HL-60/S4 treated with phorbol 12-myristate 13-acetate at 8.2 ng/mL for 4 days and 3 days (cell line): ENCODE results near the gene LARGE2.

Experiments used
- in situ Hi-C: fragments of 300-500 bp; cut with MboI; formaldehyde crosslinking; loops from 2 replicates; pipeline ENCODE4 v1.15.0; 2022; ENCODE audit warnings: low sequenced_read_pairs

The LARGE2 gene

GRCh38 chr11:45913942-45914635 lies 8.4 kb upstream of the LARGE2 start:
- in situ Hi-C loops = no loop called here

GRCh38 chr11:45915446-45915845 lies 7.0 kb upstream of the LARGE2 start:
- in situ Hi-C loops = no loop called here

GRCh38 chr11:45917286-45917622 lies 5.2 kb upstream of the LARGE2 start:
- in situ Hi-C loops = no loop called here

DNA sequence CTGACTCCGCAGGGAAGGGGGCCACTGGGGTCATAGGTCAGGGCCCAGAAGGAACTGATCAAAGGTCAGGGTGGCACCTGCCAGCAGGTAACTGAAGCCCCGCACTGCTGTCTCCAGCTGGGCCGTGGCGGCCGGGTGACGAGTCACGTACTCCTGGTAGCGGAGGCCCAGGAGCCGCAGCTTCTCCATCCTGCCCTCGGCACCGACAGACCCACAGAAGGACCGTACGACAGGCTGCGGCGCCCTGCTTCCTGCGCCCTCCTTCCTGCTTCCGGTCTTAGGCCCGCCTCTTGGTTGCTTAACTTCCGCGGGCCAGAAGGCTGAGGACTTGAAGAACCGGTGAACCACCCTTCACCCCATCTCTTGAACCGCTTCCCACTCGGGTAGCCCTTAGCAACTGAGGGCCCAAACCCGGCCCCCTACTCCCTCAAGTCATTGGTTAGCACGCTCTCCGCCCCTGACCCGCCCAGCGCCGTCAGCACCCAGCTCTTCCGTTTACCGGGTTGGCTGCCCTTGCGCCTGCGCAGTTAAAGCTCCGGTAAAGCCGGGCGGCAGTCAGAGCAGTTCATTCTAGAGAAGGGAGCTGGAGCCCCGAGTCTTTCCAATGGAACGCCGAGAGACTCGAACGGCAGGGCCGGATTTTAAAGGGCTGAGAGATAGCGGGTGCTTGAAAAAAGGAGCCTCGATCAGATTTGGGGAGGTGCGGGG lies 4.7 kb upstream of the LARGE2 start, which contains the start of gene PEX16:
Gene PEX16, minus strand, starts transcription at position 255 of the 708 bp plus-strand sequence. Its CDS starts 66 bp downstream, at position 189.
- in situ Hi-C loops = no loop called here

DNA sequence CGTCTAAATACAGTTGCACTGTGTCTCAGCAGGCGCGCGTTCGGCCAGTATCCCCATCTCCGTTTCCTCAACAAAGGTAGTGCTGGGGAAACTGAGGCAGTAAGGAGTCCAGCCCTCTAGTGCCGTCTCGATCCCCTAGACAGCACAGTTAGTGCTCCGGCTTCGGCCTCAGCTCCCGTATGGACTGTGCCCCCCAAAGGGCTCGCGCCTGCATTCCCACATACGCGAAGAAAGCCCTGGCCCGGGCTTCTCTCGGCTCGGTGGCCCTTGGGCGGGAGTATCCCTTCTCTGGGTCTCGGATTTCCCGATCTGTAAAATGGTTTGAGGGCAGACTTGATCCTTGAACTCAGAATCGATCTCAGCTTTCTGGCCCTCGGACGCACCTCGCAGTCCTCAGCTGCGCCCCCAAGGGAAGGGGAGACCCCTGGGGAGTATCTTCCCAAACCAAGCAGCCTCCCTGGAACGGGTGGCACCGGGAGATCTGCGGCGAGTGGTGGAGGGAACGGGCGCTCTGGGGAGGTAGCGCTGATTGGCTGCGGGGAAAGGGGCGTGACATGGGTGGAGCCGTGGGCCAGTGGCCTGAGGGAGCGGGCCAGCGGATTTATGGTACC lies 4.0 kb upstream of the LARGE2 start:
- in situ Hi-C loops = no loop called here

DNA sequence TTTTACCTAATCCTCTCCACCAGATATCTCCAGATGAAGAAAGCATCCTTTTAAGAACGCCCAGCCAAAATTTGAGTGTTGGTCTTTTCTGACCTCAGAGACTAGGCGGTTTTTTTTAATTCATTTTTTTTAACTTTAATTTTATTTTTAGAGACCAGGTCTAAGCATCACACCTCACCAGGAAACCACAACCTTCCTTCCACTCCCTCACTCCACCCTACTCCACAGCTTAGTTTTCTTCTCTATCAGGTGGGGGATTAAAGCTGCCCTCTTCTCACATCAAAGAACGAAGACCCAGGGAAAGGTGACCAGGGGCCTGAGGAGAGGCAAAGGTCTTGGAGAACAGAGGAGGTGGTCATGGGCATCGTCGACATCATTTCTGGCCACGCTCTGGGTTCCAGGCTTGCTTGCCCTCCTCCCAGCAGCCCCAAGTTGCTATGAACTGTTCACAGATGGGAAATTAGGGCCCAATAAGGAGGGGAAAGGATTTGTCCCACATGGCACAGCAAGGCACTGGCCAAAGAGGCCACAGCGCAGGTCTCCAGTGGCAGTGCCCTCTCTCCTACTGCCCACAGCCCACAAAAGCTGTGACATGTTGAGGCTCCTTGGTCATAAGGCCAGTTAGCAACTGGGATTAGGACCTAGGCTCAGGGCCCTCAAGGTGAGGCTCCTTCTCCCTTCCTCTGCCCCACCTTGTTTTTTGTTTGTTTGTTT lies 3.3 kb upstream of the LARGE2 start:
- in situ Hi-C loops = no loop called here

DNA sequence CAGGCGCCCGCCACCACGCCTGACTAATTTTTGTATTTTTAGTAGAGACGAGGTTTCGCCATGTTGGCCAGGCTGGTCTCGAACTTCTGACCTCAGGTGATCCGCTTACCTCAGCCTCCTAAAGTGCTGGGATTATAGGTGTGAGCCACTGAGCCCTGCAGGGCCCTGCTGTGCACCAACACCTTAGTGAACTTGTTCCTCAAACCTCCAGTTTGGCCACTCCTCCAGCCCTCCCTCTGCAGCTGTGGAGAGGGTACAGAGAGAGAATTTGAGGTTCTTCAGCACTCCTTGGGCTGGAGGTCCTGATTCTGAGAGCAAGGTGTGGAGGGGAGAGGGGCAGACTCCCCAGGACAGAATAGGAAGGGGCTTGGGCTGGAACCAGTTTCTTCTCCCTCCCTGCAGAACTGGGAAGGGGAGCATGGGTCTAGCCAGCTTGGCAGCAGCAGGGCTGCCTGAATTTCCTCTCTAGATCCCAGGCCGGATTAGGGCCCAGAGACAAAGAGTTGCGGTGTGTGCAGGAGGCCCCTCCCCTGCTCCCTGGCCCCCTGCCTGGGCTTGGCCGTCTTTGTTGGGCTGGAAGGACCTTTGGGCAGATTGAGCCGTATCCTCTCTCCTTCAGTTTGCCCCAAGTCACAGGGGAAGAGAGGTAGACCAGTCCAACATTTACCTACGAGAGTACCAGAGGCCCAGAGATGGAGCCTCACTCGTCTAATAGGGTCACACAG lies 2.5 kb upstream of the LARGE2 start:
- in situ Hi-C loops = no loop called here

- in situ Hi-C loops = no loop called here
These were observed 1.7 kb upstream of the LARGE2 start for GRCh38 chr11:45920531-45921477.

DNA sequence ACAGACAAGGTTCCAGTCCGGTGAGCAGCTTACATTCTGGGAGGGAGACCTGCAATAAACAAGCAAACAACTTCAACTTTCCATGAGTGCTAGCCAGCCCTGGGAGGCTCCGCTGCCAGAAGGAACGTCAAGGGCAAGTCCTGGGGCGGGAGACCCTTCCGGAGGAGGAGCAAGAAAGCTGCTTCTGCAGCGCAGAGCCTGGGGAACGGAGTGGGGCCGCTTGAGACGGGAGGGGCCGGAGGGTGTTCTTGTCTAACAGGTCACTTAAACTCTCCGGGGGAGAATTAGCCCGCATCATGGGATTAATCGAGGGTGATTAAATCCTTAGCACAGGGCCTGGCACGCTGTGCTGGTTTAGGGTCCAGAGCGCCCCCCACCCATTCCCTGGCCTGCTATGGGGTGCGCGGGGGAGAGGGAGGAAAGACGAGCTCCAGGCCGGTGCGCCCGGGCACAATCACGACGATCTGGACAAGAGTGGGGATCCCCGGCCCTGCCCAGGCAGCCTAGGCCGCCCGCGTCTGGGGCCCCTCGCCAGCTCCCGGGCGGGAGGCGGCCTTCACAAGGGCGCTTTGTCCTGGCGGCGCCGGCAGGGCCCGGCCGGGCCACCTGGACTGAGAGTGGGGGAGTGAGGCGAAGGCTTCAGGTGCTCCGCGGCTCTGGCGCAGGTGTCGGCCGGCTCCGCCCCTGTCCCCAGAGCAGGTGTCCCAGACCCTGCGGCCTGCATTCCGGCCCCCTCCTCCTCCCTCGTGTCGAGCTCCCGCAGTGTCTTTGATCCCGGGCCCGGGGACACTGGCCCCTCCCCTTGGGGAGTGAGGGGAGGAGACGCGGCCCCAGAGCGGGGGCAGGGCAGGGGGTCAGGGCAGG lies 663 bp upstream of the LARGE2 start:
- in situ Hi-C loops = no loop called here

DNA sequence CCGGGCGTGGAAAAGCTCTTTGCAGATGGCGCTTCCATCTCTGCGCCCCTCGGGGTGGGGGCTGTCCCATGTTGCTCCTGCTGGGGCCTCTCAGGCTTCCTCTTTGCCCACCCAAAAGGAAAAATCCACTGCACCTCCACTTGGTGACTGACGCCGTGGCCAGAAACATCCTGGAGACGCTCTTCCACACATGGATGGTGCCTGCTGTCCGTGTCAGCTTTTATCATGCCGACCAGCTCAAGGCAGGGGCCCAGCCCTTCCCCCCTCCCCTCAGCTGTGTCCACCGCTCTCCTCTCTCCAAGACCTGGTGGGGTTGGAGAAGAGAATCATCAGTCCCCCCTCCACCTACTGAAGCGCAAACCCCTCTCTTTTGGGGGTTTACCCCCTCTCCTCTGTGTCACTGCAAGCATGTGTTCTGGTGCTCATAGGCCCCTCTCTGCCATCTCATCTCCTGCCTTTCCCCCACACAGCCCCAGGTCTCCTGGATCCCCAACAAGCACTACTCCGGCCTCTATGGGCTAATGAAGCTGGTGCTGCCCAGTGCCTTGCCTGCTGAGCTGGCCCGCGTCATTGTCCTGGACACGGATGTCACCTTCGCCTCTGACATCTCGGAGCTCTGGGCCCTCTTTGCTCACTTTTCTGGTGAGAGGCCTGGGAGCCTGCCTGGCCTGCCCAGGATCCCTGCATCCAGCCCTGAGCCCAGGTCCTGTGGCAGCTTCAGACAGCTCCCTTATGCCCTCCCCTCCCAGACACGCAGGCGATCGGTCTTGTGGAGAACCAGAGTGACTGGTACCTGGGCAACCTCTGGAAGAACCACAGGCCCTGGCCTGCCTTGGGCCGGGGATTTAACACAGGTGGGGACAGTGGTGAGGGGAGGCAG lies 1.8 kb downstream of the LARGE2 start:
- in situ Hi-C loops = no loop called here

DNA sequence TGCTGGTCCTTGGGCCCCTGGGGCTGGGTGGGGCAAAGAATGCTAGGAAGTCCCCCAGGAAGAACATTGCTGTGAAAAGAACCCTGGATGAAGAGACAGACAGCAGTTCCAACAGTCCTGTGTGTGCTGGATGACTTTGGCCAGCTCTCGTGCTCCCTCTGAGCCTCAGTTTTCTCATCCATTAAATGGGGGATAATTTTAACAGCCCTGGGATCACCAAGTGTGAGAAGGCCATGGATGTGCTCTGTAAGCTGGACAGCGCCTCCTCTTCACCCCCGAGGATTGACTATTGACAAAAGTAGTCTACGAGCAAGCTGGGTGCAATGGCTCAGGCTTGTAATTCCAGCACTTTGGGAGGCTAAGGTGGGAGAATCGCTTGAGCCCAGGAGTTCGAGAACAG lies 2.5 kb downstream of the LARGE2 start:
- in situ Hi-C loops = no loop called here

DNA sequence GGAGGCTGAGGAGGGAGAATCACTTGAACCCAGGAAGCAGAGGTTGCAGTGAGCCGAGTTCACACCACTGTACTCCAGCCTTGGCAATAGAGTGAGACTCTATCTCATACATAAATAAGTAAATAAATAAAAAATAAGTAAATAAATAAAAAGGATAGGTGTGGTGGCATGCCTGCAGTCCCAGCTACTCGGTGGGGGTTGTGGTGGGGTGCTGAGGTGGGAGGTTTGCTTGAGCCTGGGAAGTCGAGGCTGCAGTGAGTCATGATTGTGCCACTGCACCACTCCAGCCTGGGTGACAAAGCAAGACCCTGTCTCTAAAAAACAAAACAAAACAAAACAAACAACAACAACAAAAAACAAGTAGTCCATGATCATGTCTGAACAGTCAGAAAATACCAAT lies 3.1 kb downstream of the LARGE2 start:
- in situ Hi-C loops = no loop called here

DNA sequence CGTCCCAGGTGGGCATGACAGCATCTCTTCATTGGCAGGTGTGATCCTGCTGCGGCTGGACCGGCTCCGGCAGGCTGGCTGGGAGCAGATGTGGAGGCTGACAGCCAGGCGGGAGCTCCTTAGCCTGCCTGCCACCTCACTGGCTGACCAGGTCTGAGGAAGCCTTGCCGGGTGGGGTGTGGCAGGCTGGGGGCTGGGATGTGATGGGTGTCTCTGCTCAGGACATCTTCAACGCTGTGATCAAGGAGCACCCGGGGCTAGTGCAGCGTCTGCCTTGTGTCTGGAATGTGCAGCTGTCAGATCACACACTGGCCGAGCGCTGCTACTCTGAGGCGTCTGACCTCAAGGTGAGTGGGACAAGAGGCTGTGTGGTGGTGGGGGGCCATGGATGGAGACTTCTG lies 3.5 kb downstream of the LARGE2 start:
- in situ Hi-C loops = no loop called here

DNA sequence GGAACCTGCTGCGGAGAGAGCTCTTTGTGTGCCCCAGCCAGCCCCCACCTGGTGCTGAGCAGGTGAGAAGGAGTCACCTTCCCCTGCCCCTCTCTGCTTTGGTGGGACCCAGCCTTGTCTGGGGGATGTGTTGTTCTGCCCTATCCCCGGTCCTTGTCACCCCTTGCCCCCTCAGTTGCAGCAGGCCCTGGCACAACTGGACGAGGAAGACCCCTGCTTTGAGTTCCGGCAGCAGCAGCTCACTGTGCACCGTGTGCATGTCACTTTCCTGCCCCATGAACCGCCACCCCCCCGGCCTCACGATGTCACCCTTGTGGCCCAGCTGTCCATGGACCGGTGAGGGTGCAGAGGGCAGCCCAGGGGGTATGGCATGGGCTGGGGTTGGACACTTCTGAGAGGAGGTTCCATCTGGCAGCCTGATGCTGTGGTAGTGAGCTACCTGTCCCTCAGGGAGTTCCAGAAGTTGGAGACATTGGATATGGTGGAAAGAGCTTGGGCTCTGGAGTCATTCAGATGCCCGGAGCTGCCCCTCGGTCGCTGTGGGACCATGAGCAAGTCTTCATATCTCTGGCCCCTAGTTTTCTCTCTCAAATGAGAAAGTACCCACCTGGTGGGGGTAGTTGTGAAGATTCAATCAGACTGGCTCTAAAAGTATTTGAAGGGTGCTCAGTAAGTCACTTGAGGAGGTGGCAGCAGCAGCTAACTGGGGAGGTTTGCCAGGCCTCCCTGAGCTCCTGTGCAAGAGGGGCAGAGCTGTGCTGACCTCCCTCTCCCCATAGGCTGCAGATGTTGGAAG lies 4.3 kb downstream of the LARGE2 start:
- in situ Hi-C loops = no loop called here

- in situ Hi-C loops = no loop called here
These were observed 4.9 kb downstream of the LARGE2 start for GRCh38 chr11:45927332-45927683.

- in situ Hi-C loops = no loop called here
These were observed 5.4 kb downstream of the LARGE2 start for GRCh38 chr11:45927684-45928413.
